Retinal pigment epithelial cell (primary cell): ENCODE data around the gene GNS.

ENCODE experiments used
- DNase-seq: peaks from one replicate; pipeline ENCODE4 v3.0.0-alpha.2; 2010; ENCODE audit warnings: low read depth
- H3K4me3 ChIP-seq: 2 replicates; pipeline ENCODE4 v1.5.1; 2011; ENCODE audit warnings: mild to moderate bottlenecking, low read length, control low read depth, moderate library complexity
- CTCF ChIP-seq: conservative IDR thresholded peaks from 2 replicates; pipeline ENCODE4 v1.5.1; 2011; ENCODE audit warnings: low read depth, low read length, control low read depth, inconsistent platforms

The GNS gene

GRCh38 chr12:64670919-64671639 is 88.1 kb downstream of the GNS start:
- peak; percentile 74 for DNase-seq
- no peak overlapping the region for H3K4me3 ChIP-seq
- no peak for TF ChIP-seq CTCF

GRCh38 chr12:64670019-64670418 is 89.2 kb downstream of the GNS start:
- TF ChIP-seq CTCF = no peak
- H3K4me3 ChIP-seq = no peak overlapping the region
- DNase-seq = no peak

- H3K4me3 ChIP-seq = no peak overlapping the region
- TF ChIP-seq CTCF = no peak
- DNase-seq = no peak
Measured at GRCh38 chr12:64669270-64669842, 89.8 kb downstream of the GNS start.

- no peak for TF ChIP-seq CTCF
- no peak overlapping the region for H3K4me3 ChIP-seq
- DNase-seq = no peak
Measured at GRCh38 chr12:64667793-64668192, 91.4 kb downstream of the GNS start.

GRCh38 chr12:64666054-64666914 is 92.9 kb downstream of the GNS start:
- no peak for TF ChIP-seq CTCF
- no peak for DNase-seq
- no peak overlapping the region for H3K4me3 ChIP-seq

- no peak overlapping the region for H3K4me3 ChIP-seq
- DNase-seq = no peak
- TF ChIP-seq CTCF = no peak
Measured at GRCh38 chr12:64665514-64665913, 93.7 kb downstream of the GNS start.
